GM19467 (cell line): ENCODE results near the gene CAVIN4.

Experiments used
- ATAC-seq: cut with Tn5 transposase; IDR thresholded peaks from one replicate; pipeline ENCODE4 v1.9.1; 2021; ENCODE audit warnings: mild to moderate bottlenecking, moderate library complexity; ENCODE audit not compliant: unreplicated experiment

Gene CAVIN4

DNA sequence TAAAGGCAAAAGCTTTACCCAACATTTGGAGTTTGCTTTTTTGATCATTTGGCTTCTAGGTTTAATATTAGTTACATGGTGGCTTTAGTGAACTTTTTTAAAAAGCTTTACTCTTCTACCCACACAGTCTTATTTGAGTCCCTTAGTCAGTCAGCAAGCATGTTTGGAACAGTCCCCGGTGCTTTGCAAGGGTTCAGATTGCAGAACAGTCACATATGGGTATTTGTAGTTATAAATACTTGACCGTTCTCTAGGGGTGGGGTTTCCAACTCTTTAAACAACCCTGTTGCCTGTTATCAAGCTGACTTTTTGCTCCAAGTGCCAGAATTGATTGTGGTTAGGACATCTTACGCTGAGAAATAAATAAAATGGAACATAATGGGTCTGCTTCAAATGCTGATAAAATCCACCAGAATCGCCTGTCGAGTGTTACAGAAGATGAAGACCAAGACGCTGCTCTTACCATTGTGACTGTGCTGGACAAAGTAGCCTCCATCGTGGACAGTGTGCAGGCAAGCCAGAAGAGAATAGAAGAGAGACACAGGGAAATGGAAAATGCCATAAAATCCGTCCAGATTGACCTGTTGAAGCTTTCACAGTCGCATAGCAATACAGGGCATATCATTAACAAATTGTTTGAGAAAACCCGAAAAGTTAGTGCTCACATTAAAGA lies at the start of gene CAVIN4:
CAVIN4 (plus strand) TSS at position 304 of the 673 bp plus-strand sequence; CDS start at position 369, 65 bp downstream.
- no peak for ATAC-seq

GRCh38 chr9:100534401-100534800 lies 43.5 kb upstream of the CAVIN4 start:
- ATAC-seq, result no peak

DNA sequence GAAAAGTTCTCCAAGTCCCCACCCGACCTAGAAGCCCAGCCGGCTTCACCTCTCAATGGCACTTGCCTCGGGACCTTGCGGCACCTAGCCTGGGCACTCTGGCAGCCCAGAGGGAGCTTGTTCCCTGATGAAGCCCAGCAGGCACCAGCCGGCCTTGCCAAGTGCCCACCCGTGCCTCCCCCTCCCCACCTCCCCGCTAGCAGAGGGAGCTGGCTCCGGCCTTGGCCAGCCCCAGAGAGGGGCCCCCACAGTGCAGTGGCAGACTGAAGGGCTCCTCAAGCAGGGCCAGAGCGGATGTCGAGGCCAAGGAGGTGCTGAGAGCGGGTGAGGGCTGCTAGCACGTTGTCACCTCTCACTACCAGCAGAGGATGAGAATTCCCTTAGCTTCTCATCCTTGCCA lies 37.6 kb upstream of the CAVIN4 start:
- no peak for ATAC-seq

- no peak for ATAC-seq
Observed at GRCh38 chr9:100549048-100549447, 28.8 kb upstream of the CAVIN4 start.

DNA sequence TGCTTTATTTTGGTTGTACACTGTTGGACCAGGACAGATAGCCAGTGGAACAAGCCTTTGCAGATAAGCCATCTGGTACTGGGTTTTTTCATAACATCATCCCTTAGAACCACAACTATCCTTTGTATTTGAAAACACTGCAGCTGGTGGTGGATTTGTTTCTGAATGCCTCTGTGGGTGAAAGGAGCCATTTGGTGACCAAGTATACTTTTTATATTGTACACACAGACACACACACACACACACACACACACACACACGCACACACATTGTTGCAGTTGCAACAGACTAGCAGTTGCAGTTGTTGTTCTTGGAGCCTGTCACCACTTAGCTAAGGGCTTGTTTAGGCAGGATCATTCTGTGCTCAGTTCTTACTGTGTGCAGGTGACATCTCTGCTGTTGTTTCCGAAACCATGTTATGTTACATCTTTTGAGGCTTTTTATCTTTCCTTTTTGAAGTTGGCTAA lies 22.9 kb upstream of the CAVIN4 start:
- ATAC-seq, result peak; percentile 46

DNA sequence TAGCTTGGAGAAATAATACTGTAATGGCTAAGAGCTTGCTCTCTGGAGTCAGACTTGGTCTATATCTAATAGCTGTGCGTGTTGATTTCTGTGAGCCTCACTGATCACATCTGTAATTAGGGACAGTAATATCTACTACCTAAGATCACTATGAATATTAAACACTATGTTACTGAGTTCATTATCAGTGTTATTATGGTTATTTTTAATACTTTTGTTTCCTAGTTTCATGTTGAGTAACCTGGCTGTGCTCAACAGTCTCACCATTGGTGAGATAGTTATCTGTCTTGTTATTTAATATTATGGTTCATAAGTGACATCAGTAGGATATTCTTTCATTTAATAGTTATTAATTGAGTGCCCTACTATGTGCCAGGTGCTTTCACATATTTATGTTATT lies 22.4 kb upstream of the CAVIN4 start:
- peak; percentile 56 for ATAC-seq

- no peak for ATAC-seq
Observed at GRCh38 chr9:100557053-100557452, 20.8 kb upstream of the CAVIN4 start.

- ATAC-seq, result no peak
Observed at GRCh38 chr9:100561256-100561655, 16.6 kb upstream of the CAVIN4 start.

GRCh38 chr9:100567856-100568255 lies 10.0 kb upstream of the CAVIN4 start:
- no peak for ATAC-seq

DNA sequence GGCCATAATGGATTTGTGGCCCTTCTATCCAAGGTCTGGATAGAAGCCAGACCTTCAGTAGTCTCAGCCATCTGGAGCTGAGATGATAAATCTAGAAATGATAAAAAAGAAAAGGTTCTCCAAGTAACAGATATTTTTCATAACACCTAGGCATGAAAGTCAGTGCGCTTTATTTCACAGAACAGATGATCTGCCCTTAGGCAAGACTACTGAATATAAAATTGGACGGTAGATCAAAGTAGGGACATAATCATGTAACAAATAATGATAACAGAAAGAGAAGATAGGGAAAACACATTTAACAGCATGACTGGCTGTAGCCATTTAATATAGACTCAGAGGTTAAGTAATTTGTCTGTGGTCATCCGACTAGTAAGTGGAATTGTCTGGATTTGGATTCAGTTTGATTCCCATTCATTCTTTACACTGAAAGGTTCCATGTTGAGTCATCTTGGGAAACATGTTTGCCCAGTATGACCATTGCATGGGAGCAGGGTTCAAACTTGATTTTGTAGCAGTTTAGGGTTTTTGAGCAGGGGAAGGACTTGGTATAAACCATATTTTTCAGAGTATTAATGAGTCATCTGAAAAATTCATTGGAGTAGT lies 4.1 kb upstream of the CAVIN4 start:
- no peak for ATAC-seq

DNA sequence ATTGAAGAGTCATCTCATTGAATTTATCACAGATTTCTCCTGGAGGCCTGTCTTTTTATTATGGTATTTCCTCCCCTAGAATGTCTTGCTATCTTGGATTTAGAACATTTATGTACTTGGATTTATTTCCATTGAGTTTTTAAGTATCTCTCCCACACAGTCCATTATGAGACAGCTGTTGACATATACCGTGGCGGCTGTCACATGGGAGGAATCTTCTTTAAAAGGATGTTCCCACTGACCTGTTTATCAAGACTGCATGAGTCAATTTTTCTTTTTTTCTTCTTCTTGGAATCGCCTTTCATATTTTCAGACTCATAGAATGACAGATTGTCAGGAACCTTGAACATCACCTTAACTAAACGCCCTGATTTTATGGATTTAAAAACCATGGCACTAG lies 2.9 kb upstream of the CAVIN4 start:
- no peak for ATAC-seq

GRCh38 chr9:100575765-100576386 lies 2.0 kb upstream of the CAVIN4 start:
- ATAC-seq, result no peak

DNA sequence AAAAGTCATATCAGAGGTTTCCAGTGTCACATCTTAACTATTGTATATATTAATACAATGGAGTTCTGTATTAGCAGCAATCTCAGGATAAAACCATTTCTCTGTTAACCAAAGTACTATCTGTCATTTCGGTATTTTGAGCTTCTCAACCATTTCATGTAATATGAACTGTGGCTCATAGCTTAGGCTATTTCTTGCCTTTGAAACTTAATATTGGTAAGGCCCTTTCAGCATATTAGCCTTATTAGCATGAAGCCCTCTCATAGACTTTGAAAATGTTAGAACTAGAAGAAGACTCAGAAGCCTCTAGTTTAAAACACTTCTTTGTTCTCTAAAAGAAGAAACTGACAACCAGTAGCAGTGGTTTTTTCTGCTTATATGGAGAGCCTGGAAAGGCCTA lies 731 bp downstream of the CAVIN4 start:
- ATAC-seq, result no peak

DNA sequence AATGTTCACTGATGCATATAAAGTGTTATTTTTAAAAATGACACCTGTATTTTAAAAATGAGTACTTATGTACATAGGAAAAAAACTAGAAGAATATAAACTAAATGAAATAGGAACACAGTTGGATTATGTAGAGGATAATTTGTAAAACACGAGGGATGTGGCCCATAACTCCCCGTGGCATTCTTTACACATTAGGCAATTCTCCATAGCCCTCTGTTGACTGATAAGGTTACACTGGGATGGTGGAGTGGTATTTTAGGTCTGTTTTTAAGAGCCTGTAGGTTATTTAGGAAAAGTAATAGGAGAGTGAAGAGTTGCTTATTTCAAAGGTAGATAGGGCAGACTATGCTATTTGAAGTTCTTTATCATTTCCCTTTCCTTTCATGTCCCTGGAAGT lies 1.8 kb downstream of the CAVIN4 start:
- ATAC-seq, result no peak

- no peak for ATAC-seq
Observed at GRCh38 chr9:100580257-100580656, 2.4 kb downstream of the CAVIN4 start.

GRCh38 chr9:100581081-100581480 lies 3.2 kb downstream of the CAVIN4 start:
- no peak for ATAC-seq

DNA sequence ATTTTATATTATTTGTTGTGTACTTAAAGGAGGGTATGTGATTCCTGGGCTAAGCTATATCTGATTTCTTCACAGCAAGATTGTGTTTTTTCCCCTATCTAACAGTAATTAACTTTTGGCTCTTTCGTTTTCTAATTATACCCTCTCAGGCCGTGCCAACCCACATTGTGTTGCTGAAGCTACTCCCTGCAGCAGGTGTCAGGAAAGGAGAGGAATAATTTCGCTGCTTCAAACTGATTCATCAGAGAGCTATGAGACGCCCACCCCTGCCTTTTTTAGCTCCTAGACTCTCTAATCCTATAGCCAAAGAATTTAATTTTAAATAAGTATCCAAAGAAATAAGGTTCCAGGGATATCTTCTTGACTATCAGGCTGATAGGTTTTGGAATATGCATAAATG lies 3.8 kb downstream of the CAVIN4 start:
- no peak for ATAC-seq

GRCh38 chr9:100583014-100583802 lies 5.3 kb downstream of the CAVIN4 start:
- no peak for ATAC-seq

DNA sequence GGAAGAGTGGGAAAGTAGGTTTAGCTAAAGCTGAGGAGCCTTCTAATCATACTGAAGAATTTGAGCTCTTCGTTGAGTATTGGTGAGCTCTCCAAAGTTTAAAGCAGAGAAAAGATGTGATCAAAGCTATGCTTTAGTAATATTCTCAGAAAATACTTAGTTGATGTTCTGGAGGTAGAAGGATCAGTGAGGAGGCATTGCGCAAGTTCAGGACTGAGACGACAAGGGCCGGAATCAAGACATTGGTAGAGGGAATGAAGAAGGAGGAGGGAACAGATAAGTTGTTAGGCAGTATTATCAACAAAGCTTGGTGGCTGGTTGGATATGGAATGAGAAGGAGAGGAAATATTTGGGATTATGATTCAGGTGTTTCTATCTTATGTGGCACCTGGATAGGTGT lies 7.1 kb downstream of the CAVIN4 start:
- no peak for ATAC-seq

- no peak for ATAC-seq
Observed at GRCh38 chr9:100586093-100586492, 8.2 kb downstream of the CAVIN4 start.

DNA sequence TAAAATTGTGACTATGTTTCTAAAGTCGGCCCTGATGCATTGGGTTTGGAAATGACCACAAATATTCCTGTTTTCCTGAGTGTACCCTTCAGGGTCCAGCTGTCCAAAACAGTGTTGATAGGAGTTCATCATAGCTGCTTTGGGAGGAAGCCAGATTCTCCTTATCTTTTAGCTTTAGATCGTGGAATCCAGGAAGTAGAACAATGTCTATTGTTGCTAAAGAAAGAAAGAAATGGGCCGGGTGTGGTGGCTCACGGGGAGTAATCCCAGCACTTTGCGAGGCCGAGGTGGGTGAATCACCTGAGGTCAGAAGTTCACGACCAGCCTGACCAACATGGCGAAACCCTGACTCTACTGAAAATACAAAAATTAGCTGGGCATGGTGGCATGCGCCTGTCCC lies 9.5 kb downstream of the CAVIN4 start:
- no peak for ATAC-seq
